HepG2 (cell line): Measurements from ENCODE around the gene CEP68. TPM values are rescaled to one million over a fixed set of nuclear protein-coding genes. Genes with fewer than 3 reads are reported as not detected.

Experiments
- ATF1 ChIP-seq: IDR thresholded peaks from 2 replicates; pipeline ENCODE4 v1.6.1; 2016; ENCODE audit warnings: mild to moderate bottlenecking, control low read depth
- CEBPZ ChIP-seq: IDR thresholded peaks from 2 replicates; pipeline ENCODE4 v1.6.1; 2012; ENCODE audit warnings: low read length, improper control_type of control experiment
- CREB3 ChIP-seq: sonication (generic); formaldehyde crosslinking; IDR thresholded peaks from 2 replicates; pipeline ENCODE4 v1.5.0; 2020; ENCODE audit warnings: missing genetic modification reagents
- ELF3 ChIP-seq: IDR thresholded peaks from 2 replicates; pipeline ENCODE4 v1.6.1; 2016; ENCODE audit warnings: missing genetic modification reagents, missing compliant biosample characterization
- GZF1 ChIP-seq: sonication (generic); formaldehyde crosslinking; IDR thresholded peaks from 2 replicates; pipeline ENCODE4 v1.5.1; 2020; ENCODE audit warnings: mild to moderate bottlenecking, missing genetic modification reagents
- MEIS2 ChIP-seq: sonication (generic); formaldehyde crosslinking; IDR thresholded peaks from 2 replicates; pipeline ENCODE4 v1.9.0; 2021; ENCODE audit warnings: mild to moderate bottlenecking, missing genetic modification reagents
- NFAT5 ChIP-seq: sonication (generic); formaldehyde crosslinking; IDR thresholded peaks from 2 replicates; pipeline ENCODE4 v1.4.0; 2020; ENCODE audit warnings: missing genetic modification reagents
- NFIC ChIP-seq: IDR thresholded peaks from 2 replicates; pipeline ENCODE4 v1.6.1; 2012; ENCODE audit warnings: mild to moderate bottlenecking, low read length, inconsistent platforms
- REXO4 ChIP-seq: sonication (generic); formaldehyde crosslinking; IDR thresholded peaks from 2 replicates; pipeline ENCODE4 v1.8.0; 2022; ENCODE audit warnings: missing genetic modification reagents, mild to moderate bottlenecking, borderline replicate concordance
- SMARCC2 ChIP-seq: fragments of 450-650 bp; IDR thresholded peaks from 2 replicates; pipeline ENCODE4 v1.6.1; 2017; ENCODE audit warnings: antibody characterized with exemption, mild to moderate bottlenecking
- STAG1 ChIP-seq: sonication (generic); formaldehyde crosslinking; IDR thresholded peaks from 2 replicates; pipeline ENCODE4 v1.4.0; 2020; ENCODE audit warnings: missing genetic modification reagents
- TOPORS ChIP-seq: sonication (generic); formaldehyde crosslinking; IDR thresholded peaks from 2 replicates; pipeline ENCODE4 v1.8.0; 2023; ENCODE audit warnings: mild to moderate bottlenecking, missing genetic modification reagents
- ZNF17 ChIP-seq: sonication (generic); formaldehyde crosslinking; IDR thresholded peaks from 2 replicates; pipeline ENCODE4 v1.5.0; 2020; ENCODE audit warnings: mild to moderate bottlenecking, missing genetic modification reagents
- ZNF343 ChIP-seq: sonication (generic); formaldehyde crosslinking; IDR thresholded peaks from 2 replicates; pipeline ENCODE4 v1.4.0; 2020; ENCODE audit warnings: mild to moderate bottlenecking, missing genetic modification reagents
- ZNF367 ChIP-seq: sonication (generic); formaldehyde crosslinking; IDR thresholded peaks from 2 replicates; pipeline ENCODE4 v1.4.0; 2020; ENCODE audit warnings: missing genetic modification reagents, borderline replicate concordance
- ZNF484 ChIP-seq: sonication (generic); formaldehyde crosslinking; IDR thresholded peaks from 2 replicates; pipeline ENCODE4 v1.5.1; 2020; ENCODE audit warnings: mild to moderate bottlenecking, low read depth, missing genetic modification reagents, borderline replicate concordance
- ZNF709 ChIP-seq: sonication (generic); formaldehyde crosslinking; IDR thresholded peaks from 2 replicates; pipeline ENCODE4 v1.5.0; 2020; ENCODE audit warnings: mild to moderate bottlenecking, missing genetic modification reagents
- ZNF746 ChIP-seq: sonication (generic); formaldehyde crosslinking; IDR thresholded peaks from 2 replicates; pipeline ENCODE4 v1.8.0; 2022; ENCODE audit warnings: mild to moderate bottlenecking, missing genetic modification reagents
- ZNF879 ChIP-seq: sonication (generic); formaldehyde crosslinking; IDR thresholded peaks from 2 replicates; pipeline ENCODE4 v1.8.1; 2023; ENCODE audit warnings: missing genetic modification reagents
- polyA plus RNA-seq, 8 experiments: library from polyadenylated mRNA; depleted of rRNA in 3 of 8; stranded (reverse) in 7 of 8; unstranded in 1 of 8; fragments of >200 nt; fragmentation: Illumina TruSeq in 4 of 8; extraction: Trizol in 4 of 8; gene quantifications; 2 replicates each; pipeline versions ENCODE4 v1.2.1 to v1.2.3, GENCODE V29; 2011 to 2016; ENCODE audit warnings: low read depth in 4 of 8, missing spikeins in 1 of 8, mixed read lengths in 1 of 8; ENCODE audit not compliant: insufficient read depth in 1 of 8
- total RNA-seq, 5 experiments: library from RNA; depleted of rRNA; stranded (reverse); fragments of >200 nt; fragmentation: Illumina TruSeq; extraction: Trizol; gene quantifications; 2 replicates each; pipeline ENCODE4 v1.2.3, GENCODE V29; 2016; ENCODE audit warnings: low read depth in 1 of 5
- TF ChIP-seq, protein P1 (sequence below): sonication (generic); formaldehyde crosslinking; IDR thresholded peaks from 2 replicates; pipeline ENCODE4 v1.9.0; 2022; ENCODE audit warnings: missing genetic modification reagents, mild to moderate bottlenecking, borderline replicate concordance

The CEP68 gene
- total and polyA plus RNA-seq, 2 of the 13 experiments (the other 11 are each of a cell fraction or from before 2014, with no cell fraction given) = 5.7 to 9.3 TPM

DNA sequence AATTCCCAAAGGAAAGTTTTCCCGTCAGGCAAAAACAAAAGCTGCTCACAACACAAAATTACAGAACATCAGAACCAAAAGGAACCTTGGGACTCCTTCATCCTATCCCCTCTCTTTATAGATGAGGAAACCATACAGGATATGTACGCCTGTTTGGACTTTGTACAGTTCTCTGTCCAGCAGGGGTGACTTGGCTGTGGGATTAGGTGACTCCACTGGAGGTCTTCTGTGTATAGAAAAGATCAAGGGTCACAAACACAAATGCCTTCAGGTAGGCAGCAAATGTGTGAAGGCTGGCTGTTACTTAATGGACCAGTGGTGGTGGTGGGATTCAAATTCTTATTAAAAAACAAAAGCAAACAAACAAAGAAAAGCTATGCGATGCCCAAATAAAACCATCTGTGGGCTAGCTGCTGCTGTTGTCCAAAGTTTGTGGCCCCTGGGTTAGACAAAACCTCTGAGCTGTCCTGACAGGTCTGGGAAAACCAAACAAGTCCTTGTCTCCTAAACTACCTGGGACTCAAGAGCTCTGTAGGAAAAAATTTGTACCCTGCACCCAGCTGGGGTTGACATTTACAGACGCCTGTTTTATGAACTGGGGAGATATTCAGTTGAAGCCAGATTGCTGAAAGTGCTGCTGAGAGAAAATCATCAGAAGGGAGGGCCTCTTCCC is 1.3 kb upstream of the CEP68 start (continued):
- no peak for TF ChIP-seq NFAT5
- TF ChIP-seq STAG1 = no peak
- TF ChIP-seq ZNF879 = no peak
- TF ChIP-seq, protein P1, sequence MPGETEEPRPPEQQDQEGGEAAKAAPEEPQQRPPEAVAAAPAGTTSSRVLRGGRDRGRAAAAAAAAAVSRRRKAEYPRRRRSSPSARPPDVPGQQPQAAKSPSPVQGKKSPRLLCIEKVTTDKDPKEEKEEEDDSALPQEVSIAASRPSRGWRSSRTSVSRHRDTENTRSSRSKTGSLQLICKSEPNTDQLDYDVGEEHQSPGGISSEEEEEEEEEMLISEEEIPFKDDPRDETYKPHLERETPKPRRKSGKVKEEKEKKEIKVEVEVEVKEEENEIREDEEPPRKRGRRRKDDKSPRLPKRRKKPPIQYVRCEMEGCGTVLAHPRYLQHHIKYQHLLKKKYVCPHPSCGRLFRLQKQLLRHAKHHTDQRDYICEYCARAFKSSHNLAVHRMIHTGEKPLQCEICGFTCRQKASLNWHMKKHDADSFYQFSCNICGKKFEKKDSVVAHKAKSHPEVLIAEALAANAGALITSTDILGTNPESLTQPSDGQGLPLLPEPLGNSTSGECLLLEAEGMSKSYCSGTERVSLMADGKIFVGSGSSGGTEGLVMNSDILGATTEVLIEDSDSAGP (CRISPR knock-in tag) = no peak
- peak; percentile 47; the same call in 1 of the 2 replicates for TF ChIP-seq ELF3 (CRISPR knock-in tag)
- no peak for TF ChIP-seq GZF1 (CRISPR knock-in tag)
- no peak for TF ChIP-seq ZNF746
- TF ChIP-seq NFIC = no peak
- TF ChIP-seq ZNF484 (CRISPR knock-in tag) = no peak
- no peak for TF ChIP-seq ZNF17 (CRISPR knock-in tag)
- no peak for TF ChIP-seq TOPORS (CRISPR knock-in tag)
- TF ChIP-seq ATF1 (CRISPR knock-in tag) = no peak
- no peak for TF ChIP-seq CREB3 (CRISPR knock-in tag)
- no peak for TF ChIP-seq ZNF367 (CRISPR knock-in tag)
- TF ChIP-seq MEIS2 = no peak
- no peak for TF ChIP-seq REXO4 (CRISPR knock-in tag)
- TF ChIP-seq ZNF343 (CRISPR knock-in tag) = no peak
- no peak for TF ChIP-seq SMARCC2
- no peak for TF ChIP-seq CEBPZ
- TF ChIP-seq ZNF709 (CRISPR knock-in tag) = no peak
